ENCODE results near the gene GLTPD2.

DNA sequence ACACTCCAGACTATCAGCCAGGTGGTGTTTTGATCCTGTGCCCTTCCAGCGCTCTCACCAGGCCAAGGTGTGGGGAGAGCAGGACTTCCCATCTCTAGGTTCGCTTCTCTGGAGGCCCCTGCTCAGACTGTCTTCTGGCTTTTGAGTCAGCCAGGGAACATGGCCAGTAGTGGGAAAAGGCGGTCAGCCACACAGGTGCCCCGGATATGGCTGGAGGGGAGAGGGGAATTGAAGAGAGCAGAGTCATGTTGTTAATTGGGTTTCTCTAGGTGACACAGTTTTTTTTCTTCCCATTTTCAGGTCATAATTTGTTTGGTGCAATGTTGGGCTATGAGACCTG is 45.9 kb downstream of the GLTPD2 start:
- TF ChIP-seq, protein P1, sequence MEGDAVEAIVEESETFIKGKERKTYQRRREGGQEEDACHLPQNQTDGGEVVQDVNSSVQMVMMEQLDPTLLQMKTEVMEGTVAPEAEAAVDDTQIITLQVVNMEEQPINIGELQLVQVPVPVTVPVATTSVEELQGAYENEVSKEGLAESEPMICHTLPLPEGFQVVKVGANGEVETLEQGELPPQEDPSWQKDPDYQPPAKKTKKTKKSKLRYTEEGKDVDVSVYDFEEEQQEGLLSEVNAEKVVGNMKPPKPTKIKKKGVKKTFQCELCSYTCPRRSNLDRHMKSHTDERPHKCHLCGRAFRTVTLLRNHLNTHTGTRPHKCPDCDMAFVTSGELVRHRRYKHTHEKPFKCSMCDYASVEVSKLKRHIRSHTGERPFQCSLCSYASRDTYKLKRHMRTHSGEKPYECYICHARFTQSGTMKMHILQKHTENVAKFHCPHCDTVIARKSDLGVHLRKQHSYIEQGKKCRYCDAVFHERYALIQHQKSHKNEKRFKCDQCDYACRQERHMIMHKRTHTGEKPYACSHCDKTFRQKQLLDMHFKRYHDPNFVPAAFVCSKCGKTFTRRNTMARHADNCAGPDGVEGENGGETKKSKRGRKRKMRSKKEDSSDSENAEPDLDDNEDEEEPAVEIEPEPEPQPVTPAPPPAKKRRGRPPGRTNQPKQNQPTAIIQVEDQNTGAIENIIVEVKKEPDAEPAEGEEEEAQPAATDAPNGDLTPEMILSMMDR (IDR thresholded peaks at IDR 0.05) = no peak
- no peak for TF ChIP-seq POLR2A (IDR thresholded peaks at IDR 0.05)
